BJ (cell line): Measurements from ENCODE around the gene NDUFAF2. TPM values are rescaled to one million over a fixed set of nuclear protein-coding genes. Genes with fewer than 3 reads are reported as not detected.

Experiments
- CTCF ChIA-PET: fragments of 350-600 bp; formaldehyde crosslinking; extraction: SDS; loops from one replicate; lab custom pipeline; 2021; ENCODE audit warnings: antibody characterized with exemption, inconsistent platforms; lab: Yijun Ruan, JAX
- POLR2A ChIA-PET: fragments of 300-600 bp; sonication (Branson Sonifier 250); formaldehyde crosslinking; extraction: SDS; loops from one replicate; lab custom pipeline; 2021; ENCODE audit warnings: antibody characterized with exemption; lab: Charles Lee
- DNase-seq: peaks from one replicate; pipeline ENCODE4 v3.0.0-alpha.2; 2011; ENCODE audit warnings: low read depth
- H3K27me3 ChIP-seq: 2 replicates; pipeline ENCODE4 v1.6.0; 2011; ENCODE audit warnings: low read length; ENCODE audit not compliant: control insufficient read depth, insufficient read depth
- H3K36me3 ChIP-seq: 2 replicates; pipeline ENCODE4 v1.5.1; 2011; ENCODE audit warnings: low read length; ENCODE audit not compliant: control insufficient read depth, insufficient read depth
- H3K4me3 ChIP-seq: 2 replicates; pipeline ENCODE4 v1.5.1; 2011; ENCODE audit warnings: low read depth, mild to moderate bottlenecking, control low read depth, low read length
- polyA minus RNA-seq: library from RNA; depleted of rRNA, polyadenylated mRNA; stranded (reverse); fragments of >200 nt; gene quantifications from 2 replicates; pipeline ENCODE4 v1.2.3, GENCODE V29; 2011; rRNA and poly(A)+ RNA removed
- polyA plus RNA-seq: library from polyadenylated mRNA; depleted of rRNA; stranded (reverse); fragments of >200 nt; gene quantifications from 2 replicates; pipeline ENCODE4 v1.2.3, GENCODE V29; 2011; rRNA removed
- TF ChIP-seq, protein P1 (sequence below): IDR thresholded peaks from 2 replicates; pipeline ENCODE4 v1.5.1; 2011; ENCODE audit warnings: low read depth, mild to moderate bottlenecking, control low read depth, inconsistent platforms, low read length, moderate library complexity; ENCODE audit not compliant: insufficient read depth

The NDUFAF2 gene, protein sequence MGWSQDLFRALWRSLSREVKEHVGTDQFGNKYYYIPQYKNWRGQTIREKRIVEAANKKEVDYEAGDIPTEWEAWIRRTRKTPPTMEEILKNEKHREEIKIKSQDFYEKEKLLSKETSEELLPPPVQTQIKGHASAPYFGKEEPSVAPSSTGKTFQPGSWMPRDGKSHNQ
- polyA plus RNA-seq, result 22.4 and 45.3 TPM in 2 replicates
- polyA minus RNA-seq, result 7.7 and 11.9 TPM in 2 replicates

DNA sequence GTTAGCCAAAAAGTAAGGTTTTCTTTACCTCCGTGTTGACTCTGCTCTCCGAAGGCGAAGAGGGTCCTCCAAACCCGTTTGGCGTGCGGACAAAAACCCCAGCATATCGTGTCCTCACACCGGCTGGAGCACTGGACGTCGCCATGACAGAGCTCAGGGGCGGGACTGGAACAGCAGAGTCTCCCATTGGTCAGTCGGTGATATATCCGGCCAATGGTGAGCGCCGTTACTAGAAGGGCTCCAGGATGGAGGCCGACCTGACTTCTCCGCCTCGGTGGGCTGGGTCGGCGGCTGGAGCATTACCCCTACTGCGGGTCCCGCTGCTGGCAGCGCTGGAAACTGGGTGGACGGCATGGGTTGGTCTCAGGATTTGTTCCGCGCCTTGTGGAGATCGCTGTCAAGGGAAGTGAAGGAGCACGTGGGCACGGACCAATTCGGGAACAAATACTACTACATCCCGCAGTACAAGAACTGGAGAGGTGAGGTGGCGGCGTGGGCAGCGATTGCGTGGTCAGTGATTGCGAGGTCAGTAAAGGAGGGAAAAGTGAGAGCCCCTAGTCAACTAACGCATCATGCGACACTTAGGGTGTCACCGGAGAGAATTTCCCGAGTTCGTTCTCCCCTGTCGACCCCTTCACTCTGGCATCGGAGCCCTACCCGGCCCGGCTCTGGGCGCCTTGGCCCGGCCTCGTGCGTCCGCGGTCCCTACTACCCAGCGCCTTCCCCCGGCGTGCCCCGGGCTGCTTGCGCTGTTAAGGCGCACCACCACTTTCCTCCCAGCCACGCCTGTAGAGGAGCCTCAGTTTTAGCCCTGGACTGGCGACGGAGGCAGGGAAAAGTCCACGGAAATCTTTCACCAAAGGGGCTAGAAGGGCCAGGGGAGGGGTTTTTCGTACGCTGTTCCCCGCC, at the start of gene NDUFAF2, which contains the start of gene ERCC8:
Gene NDUFAF2, plus strand, starts transcription at position 302 of the 909 bp plus-strand sequence. Its CDS starts 51 bp downstream, at position 353.
Gene ERCC8, minus strand, starts transcription at position 167 of the 909 bp plus-strand sequence. Its CDS starts 62 bp downstream, at position 105.
- DNase-seq, result peak; percentile 56
- CTCF ChIA-PET, result no interaction called here
- POLR2A ChIA-PET, result interaction anchor here (0.6 kb wide), 1 partner anchor 205 kb away, joined by 3 read pairs; no protein-coding TSS in a partner anchor
- H3K36me3 ChIP-seq, result no peaks in the 10 kb centered on the region
- peak within 1 kb of the TSS; percentile 75 for H3K4me3 ChIP-seq
- no peaks in the 10 kb centered on the region for H3K27me3 ChIP-seq
- TF ChIP-seq, protein P1, sequence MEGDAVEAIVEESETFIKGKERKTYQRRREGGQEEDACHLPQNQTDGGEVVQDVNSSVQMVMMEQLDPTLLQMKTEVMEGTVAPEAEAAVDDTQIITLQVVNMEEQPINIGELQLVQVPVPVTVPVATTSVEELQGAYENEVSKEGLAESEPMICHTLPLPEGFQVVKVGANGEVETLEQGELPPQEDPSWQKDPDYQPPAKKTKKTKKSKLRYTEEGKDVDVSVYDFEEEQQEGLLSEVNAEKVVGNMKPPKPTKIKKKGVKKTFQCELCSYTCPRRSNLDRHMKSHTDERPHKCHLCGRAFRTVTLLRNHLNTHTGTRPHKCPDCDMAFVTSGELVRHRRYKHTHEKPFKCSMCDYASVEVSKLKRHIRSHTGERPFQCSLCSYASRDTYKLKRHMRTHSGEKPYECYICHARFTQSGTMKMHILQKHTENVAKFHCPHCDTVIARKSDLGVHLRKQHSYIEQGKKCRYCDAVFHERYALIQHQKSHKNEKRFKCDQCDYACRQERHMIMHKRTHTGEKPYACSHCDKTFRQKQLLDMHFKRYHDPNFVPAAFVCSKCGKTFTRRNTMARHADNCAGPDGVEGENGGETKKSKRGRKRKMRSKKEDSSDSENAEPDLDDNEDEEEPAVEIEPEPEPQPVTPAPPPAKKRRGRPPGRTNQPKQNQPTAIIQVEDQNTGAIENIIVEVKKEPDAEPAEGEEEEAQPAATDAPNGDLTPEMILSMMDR, result no peak

DNA sequence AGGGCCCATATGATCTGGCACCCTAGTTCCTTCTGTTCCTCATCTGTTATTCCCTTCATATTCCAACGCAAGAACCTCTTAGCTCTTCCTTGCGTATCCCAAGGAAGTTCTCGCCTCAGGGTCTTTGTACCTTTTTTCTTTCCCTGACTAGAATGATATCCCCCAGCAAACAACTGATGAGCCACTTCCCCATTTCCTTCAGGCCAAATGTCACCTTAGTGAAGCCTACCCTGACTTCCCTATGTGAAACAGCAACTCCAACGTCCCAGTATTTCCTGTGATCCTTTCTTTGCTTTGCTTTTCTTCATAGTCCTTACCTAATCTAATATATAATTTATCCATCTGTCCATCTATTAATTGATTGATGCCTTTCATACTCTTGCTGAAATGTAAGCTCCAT, 48.0 kb upstream of the NDUFAF2 start:
- no peak for DNase-seq
- ChIA-PET POLR2A (no interaction called here), CTCF (interaction anchor here (1.1 kb wide), 1 partner anchor 219 kb away, joined by 3 read pairs; no protein-coding TSS in a partner anchor)
- no peaks in the 10 kb centered on the region for H3K27me3 ChIP-seq
- no peaks in the 10 kb centered on the region; the same call in 1 of the 2 replicates for H3K36me3 ChIP-seq
- TF ChIP-seq, protein P1, result no peak
- no peak overlapping the region for H3K4me3 ChIP-seq

DNA sequence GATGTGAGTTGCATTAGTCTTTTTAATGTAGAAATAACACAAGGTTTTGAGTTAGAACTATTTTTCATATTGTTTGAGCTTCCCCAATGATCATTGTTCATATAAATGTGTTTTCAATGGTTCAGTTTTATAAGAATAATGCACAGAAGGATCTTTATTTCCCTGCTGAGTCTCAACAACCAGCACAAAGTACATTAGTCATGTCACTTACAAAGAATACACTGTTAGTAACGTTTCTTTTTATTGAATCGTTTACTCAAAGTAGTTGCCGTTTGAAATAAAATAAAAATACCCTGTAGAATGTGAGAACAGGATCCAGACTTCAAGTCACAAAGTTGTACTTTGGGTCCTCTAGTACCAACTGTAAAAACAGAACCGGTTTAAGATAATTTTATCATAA, 41.6 kb upstream of the NDUFAF2 start:
- H3K4me3 ChIP-seq, result no peak overlapping the region
- no peaks in the 10 kb centered on the region for H3K27me3 ChIP-seq
- no peaks in the 10 kb centered on the region for H3K36me3 ChIP-seq
- TF ChIP-seq, protein P1, result no peak
- POLR2A ChIA-PET, result no interaction called here
- CTCF ChIA-PET, result no interaction called here
- no peak for DNase-seq

DNA sequence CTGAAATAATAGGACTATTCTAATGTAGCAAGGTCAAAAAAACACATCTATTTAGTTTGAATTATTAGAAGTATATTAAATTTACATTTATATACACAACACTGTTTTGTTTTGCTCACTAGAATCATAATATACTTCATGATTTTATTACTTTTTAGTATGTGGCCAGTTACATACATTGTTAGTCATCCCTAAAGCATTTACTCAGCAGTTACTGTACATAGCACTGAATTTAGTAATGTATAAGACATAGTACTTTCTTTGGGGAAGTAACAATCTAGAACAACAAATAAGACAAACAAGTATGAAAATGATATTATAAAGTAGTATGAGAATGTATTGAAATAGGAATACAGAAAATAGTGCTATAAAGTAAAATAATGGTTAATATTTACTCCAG, 28.4 kb upstream of the NDUFAF2 start:
- Histone ChIP-seq H3K36me3 (peaks cover 1% of the 10 kb centered on the region; the same call in 1 of the 2 replicates), H3K4me3 (no peak overlapping the region), H3K27me3 (no peaks in the 10 kb centered on the region)
- ChIA-PET POLR2A (no interaction called here), CTCF (interaction anchor here (0.6 kb wide), 1 partner anchor 240 kb away, joined by 3 read pairs; no protein-coding TSS in a partner anchor)
- DNase-seq, result no peak
- TF ChIP-seq, protein P1, result no peak

DNA sequence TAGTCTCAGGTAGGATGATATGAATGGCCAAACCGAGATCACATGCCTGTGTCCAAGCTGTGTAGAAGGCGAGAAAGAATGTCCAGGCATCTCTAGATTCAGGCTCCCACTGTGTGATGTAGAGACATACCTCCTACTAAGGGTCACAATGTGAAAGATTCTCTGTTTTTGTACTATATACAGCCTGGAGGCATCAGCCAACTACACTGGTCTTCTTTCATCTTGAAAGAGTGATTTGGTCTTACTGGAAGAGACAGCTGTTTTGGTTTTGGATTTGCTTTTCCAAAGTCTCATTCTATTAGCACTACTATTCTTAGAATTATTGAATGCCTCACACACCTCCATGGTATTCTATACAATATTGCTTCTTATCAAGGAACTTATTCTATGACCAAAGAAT, 26.5 kb upstream of the NDUFAF2 start:
- H3K4me3 ChIP-seq, result no peak overlapping the region
- H3K27me3 ChIP-seq, result no peaks in the 10 kb centered on the region
- ChIA-PET POLR2A (no interaction called here), CTCF (interaction anchor here (1.0 to 1.6 kb wide), 2 partner anchors 12 to 136 kb away, joined by 3 to 5 read pairs; no protein-coding TSS in a partner anchor)
- no peak for DNase-seq
- TF ChIP-seq, protein P1, result no peak
- H3K36me3 ChIP-seq, result peaks cover 1% of the 10 kb centered on the region; the same call in 1 of the 2 replicates
